ENCODE data around the gene DDX25. TPM values are rescaled to one million over a fixed set of nuclear protein-coding genes. Genes with fewer than 3 reads are reported as not detected.

DDX25 gene
- 0.24 TPM in 1 of 2 replicates, not detected in the other for total RNA-seq

DNA sequence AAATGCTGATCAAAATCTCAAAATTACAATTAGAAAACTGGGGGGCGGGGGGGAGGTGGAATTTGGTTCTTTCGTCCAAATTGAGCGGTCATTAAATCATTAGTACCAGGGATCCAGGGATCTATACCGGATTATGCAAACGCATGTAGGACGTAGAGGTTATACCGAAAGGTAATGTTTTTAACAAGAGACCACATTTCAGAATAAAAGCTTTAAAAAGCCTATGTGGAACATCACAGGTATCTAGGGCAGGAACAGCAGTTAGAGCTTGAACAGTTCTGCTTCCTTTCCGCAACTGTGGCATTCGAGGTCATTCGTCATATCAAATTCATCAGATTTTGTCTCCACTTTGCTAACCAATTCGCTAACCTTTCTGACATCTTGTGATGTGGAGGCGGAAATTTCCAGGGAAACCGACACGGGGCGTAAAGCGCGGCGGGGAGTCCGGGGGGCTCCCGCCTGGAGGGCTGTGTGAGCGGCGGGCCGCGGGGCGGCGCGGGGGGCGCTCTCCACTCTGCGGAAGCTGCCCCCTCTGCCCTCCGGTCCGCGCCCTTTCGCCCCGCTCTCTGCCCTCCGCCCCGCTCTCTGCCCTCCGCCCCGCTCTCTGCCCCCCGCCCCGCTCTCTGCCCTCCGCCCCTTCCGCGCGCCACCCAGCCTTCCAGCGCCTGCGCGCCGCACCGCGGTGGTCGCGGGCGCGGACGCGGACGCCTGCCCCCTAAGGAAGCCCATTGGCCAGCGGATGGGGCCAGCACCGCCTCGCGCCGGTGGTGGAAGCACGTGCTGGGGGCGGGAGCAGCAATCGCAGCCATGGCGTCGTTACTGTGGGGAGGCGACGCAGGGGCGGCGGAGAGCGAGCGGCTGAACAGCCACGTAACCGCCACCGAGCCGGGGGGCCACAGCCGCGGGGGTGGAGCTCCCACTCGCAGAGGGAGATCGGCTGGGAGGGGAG lies at the start of gene DDX25:
Gene DDX25, plus strand, starts transcription at position 798 of the 949 bp plus-strand sequence. Its CDS starts 10 bp downstream, at position 808.

DNA sequence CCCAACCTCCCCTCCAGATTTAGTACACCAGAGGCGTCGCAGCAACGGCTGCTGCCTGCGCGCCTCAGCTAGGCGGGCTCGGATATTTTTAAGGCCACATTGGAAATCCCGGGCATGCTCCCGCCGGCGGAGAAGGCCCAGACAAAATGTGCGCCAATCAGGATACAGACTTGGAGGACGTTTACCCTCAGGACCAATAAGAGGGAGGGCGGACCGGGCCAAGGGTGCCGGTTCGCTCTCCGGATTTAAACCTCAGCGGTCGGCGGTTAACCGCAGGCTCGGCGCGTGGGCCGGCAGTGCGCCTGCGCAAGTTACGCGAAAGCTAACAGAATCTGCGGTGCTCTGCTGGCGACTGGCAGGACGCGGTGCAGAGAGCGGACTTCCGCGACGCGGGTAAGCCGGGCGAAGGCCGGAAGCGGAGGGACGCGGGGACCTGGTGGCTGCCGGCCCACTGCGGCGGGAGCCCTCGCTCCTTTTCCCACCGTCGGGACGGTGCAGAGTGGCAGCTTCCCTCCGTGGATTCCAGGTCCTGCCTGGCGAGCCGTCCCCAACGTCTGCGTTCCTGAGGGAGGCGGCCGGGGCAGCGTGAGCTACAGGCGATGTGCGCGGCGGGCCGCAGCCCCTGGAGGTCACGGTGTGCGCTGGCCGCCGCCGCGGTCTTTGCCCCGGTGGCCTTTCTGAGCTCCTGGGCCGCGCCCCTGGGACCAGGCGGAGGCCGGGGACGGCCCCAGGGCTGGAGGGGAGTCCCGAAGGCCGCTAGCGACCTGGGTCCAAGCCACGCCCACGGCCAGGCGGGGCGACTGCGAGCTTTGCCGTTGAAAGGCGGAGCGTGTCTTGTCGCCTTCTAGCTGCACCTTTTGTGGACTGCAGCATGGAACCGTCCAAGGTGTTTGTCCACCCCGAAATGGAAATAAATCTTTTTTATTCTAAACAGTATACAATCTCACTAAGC lies 16.7 kb upstream of the DDX25 start, which contains the start of gene HYLS1:
Gene HYLS1, plus strand, starts transcription at position 296 of the 952 bp plus-strand sequence. CDS start 11,701 bp downstream, outside the sequence.

DNA sequence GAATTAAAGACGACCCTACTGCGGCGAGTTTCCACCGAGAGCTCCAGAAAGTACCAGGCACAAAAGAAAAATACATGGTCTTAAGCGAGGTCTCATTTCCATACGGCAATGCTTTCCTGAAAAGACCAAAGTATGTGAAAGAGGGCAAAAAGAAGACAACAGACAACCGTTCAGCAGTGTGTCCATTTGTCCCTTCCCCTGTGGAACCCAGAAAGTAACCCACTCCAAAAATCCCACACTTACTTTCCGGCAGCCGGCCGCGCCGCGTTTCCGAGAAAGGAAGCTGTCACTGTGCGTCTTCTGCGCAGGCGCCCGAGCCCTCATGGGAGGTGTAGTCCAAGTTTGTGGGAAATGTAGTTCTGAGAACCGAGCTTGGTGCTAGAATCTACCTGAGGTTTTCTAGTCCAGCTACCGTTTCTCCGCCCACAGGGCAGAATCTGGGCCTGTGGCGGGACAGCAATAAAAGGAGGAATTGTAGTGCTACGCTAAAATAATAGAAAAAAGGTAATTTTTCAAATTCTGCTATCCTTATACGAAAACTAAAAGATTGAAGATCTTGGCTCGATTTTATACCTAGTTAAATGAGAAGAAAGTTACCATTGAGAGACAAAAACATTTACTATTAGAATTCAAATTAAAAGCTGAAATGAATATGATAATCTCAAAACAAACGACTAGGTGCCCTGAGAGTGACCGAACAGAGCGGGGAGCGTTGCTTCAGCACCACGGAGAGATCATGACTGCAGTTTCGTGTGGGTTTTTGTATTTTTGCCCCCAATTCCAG lies 1.2 kb upstream of the DDX25 start, which contains the start of gene PUS3:
Gene PUS3, minus strand, starts transcription at position 280 of the 784 bp plus-strand sequence. CDS start 6,922 bp downstream, outside the sequence.

DNA sequence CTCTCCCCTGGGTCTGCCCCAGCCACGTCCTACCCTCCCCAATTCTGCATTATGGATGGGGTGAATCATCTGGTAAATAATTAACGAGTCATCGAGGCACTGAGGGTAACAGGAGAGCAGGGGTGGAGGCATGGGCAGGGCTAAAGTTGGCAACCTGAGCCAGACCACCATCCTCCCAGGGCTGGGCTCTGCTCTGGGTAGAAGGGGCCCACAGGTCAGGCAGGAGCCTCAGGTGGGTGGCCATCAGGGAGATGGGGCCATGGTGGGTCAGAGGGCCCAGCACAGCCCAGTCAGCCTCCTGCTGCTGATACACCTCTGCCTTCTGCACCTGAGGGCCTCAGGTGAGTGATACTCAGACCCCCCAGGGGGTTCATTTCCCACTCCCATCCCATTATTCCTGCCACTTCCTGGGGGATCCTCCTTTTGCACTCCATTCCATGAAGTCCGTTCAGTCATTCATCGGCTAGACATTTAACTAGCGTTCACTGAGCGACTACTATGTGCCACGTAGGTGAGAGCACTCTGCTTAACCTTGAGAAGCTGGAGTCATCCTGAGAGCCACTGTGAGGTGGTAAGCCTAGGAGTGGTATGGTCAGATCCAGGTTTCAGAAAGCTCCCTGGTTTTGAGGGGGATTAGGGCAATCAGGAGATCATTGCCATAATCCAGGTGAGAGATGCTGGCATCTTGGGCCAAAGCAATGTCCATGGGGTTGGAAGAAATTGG lies 41.7 kb downstream of the DDX25 start, which contains the start of gene VSIG10L2:
Gene VSIG10L2, plus strand, starts transcription at position 248 of the 724 bp plus-strand sequence. Its CDS starts 12 bp downstream, at position 260.

Other genes with a start within 250 kb of the DDX25 start
- under 0.01 TPM in 1 of 2 replicates, not detected in the other for gene ACRV1, start 223.7 kb upstream of the DDX25 start, total RNA-seq
- gene PATE1, start 158.2 kb upstream of the DDX25 start, total RNA-seq, result not detected in 2 replicates
- gene PATE2, start 125.7 kb upstream of the DDX25 start, total RNA-seq, result not detected in 2 replicates
- not detected in 2 replicates for gene PATE3, start 116.4 kb upstream of the DDX25 start, total RNA-seq
- not detected in 2 replicates for gene PATE4, start 71.2 kb upstream of the DDX25 start, total RNA-seq
- gene HYLS1, start 16.8 kb upstream of the DDX25 start, total RNA-seq, result 2.1 and 3.1 TPM in 2 replicates
- gene PUS3, start 1.3 kb upstream of the DDX25 start, total RNA-seq, result 10.1 and 18.5 TPM in 2 replicates
- not detected in 2 replicates for gene VSIG10L2, start 41.5 kb downstream of the DDX25 start, total RNA-seq
- 1.5 and 2.9 TPM in 2 replicates for gene CDON, start 158.4 kb downstream of the DDX25 start, total RNA-seq

All from tracheal epithelial cell (primary cell).